ENCODE results near the gene STAG1.

DNA sequence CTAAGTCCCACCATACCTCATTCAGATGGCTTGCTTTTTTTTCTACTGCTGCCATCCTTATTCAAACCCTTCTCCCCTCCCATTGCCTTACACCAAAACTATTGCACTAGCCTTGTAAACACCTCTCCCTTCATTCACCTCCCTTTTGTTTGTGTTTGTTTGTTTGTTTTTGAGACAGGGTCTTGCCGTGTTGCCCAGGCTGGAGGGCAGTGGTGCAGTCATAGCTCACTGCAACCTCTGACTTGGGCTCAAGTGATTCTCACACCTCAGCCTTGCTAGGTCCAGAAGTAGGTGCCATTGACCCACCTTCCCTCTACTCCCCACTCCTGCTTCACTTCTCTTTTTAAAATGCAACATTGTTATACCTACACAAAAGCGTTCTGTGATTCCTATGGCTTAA, 3.0 kb upstream of the STAG1 start:
- TF ChIP-seq, protein P1, sequence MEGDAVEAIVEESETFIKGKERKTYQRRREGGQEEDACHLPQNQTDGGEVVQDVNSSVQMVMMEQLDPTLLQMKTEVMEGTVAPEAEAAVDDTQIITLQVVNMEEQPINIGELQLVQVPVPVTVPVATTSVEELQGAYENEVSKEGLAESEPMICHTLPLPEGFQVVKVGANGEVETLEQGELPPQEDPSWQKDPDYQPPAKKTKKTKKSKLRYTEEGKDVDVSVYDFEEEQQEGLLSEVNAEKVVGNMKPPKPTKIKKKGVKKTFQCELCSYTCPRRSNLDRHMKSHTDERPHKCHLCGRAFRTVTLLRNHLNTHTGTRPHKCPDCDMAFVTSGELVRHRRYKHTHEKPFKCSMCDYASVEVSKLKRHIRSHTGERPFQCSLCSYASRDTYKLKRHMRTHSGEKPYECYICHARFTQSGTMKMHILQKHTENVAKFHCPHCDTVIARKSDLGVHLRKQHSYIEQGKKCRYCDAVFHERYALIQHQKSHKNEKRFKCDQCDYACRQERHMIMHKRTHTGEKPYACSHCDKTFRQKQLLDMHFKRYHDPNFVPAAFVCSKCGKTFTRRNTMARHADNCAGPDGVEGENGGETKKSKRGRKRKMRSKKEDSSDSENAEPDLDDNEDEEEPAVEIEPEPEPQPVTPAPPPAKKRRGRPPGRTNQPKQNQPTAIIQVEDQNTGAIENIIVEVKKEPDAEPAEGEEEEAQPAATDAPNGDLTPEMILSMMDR (IDR thresholded peaks at IDR 0.05) = no peak
- TF ChIP-seq POLR2AphosphoS5 (IDR thresholded peaks at IDR 0.05) = no peak
- TF ChIP-seq POLR2A (IDR thresholded peaks at IDR 0.05; ENCODE audit: low read depth) = no peak
- TF ChIP-seq EP300 (IDR thresholded peaks at IDR 0.05) = no peak

Data from esophagus muscularis mucosa (tissue), 4 donors.